GM18907 (cell line): ENCODE results near the gene EMC8.
A peak's percentile ranks its signal among the peaks of the same experiment; 100 is the strongest.
"Not testable (repeated sequence)": the region's sequence is repeated elsewhere in the genome, so short reads cannot be mapped to it uniquely, and the experiment has no call there.

Experiments used
- ATAC-seq: cut with Tn5 transposase; IDR thresholded peaks from one replicate; pipeline ENCODE4 v1.9.1; 2021; ENCODE audit warnings: mild to moderate bottlenecking, moderate library complexity; ENCODE audit not compliant: unreplicated experiment

Gene EMC8

GRCh38 chr16:85799497-85800320 is at the start of gene EMC8, which contains the start of gene COX4I1:
Gene EMC8, minus strand, starts transcription at chr16:85799544. Its CDS starts 249 bp downstream, at chr16:85799295.
Gene COX4I1, plus strand, starts transcription at chr16:85799695. Its CDS starts 1,511 bp downstream, at chr16:85801206.
- ATAC-seq = peak; percentile 87

GRCh38 chr16:85848986-85849385 is 49.6 kb upstream of the EMC8 start:
- ATAC-seq = no peak

GRCh38 chr16:85847681-85848601 is 48.6 kb upstream of the EMC8 start:
- ATAC-seq = no peak

GRCh38 chr16:85847036-85847435 is 47.7 kb upstream of the EMC8 start:
- no peak for ATAC-seq

- no peak for ATAC-seq
These were observed 47.1 kb upstream of the EMC8 start for GRCh38 chr16:85846461-85846860.

- no peak for ATAC-seq
These were observed 45.9 kb upstream of the EMC8 start for GRCh38 chr16:85845266-85845665.

- no peak for ATAC-seq
These were observed 45.4 kb upstream of the EMC8 start for GRCh38 chr16:85844786-85845185.

- ATAC-seq = no peak
These were observed 44.8 kb upstream of the EMC8 start for GRCh38 chr16:85844169-85844481.

- ATAC-seq = no peak
These were observed 44.3 kb upstream of the EMC8 start for GRCh38 chr16:85843471-85844168.

- ATAC-seq = no peak
These were observed 43.5 kb upstream of the EMC8 start for GRCh38 chr16:85842848-85843247.

GRCh38 chr16:85842435-85842834 is 43.1 kb upstream of the EMC8 start:
- no peak for ATAC-seq

GRCh38 chr16:85840801-85841200 is 41.5 kb upstream of the EMC8 start:
- ATAC-seq = no peak

GRCh38 chr16:85840395-85840794 is 41.1 kb upstream of the EMC8 start:
- no peak for ATAC-seq

- ATAC-seq = no peak
These were observed 40.4 kb upstream of the EMC8 start for GRCh38 chr16:85839681-85840240.

GRCh38 chr16:85838876-85839585 is 39.7 kb upstream of the EMC8 start:
- no peak for ATAC-seq

- ATAC-seq = no peak
These were observed 39.0 kb upstream of the EMC8 start for GRCh38 chr16:85838381-85838780.

- ATAC-seq = not testable (repeated sequence)
These were observed 38.3 kb upstream of the EMC8 start for GRCh38 chr16:85837654-85838053.

GRCh38 chr16:85836706-85837582 is 37.6 kb upstream of the EMC8 start:
- ATAC-seq = no peak

- no peak for ATAC-seq
These were observed 36.8 kb upstream of the EMC8 start for GRCh38 chr16:85835956-85836705.
